Suprapubic skin (tissue), 4 donors: ENCODE measurements around the gene GTSE1. TPM values are rescaled to one million over a fixed set of nuclear protein-coding genes. Genes with fewer than 3 reads are reported as not detected.

ENCODE experiments used
- DNase-seq, 2 donors: peaks; one replicate each; pipeline ENCODE4 v3.0.0-alpha.2; 2019; ENCODE audit warnings: low spot score in 2 of 2
- H3K27ac ChIP-seq: fragments of 200-600 bp; sonication (generic); one replicate; pipeline ENCODE4 v1.5.1; 2019
- H3K27me3 ChIP-seq: fragments of 200-600 bp; sonication (generic); one replicate; pipeline ENCODE4 v1.5.1; 2019
- H3K36me3 ChIP-seq: fragments of 200-600 bp; sonication (generic); one replicate; pipeline ENCODE4 v1.5.1; 2019
- H3K4me1 ChIP-seq: fragments of 200-600 bp; sonication (generic); one replicate; pipeline ENCODE4 v1.5.1; 2019
- H3K4me3 ChIP-seq: fragments of 200-600 bp; sonication (generic); one replicate; pipeline ENCODE4 v1.5.1; 2019; ENCODE audit warnings: mild to moderate bottlenecking
- H3K9me3 ChIP-seq: fragments of 200-600 bp; sonication (generic); one replicate; pipeline ENCODE4 v1.5.1; 2019
- EP300 ChIP-seq: sonication (generic); formaldehyde crosslinking; IDR thresholded peaks from one replicate; pipeline ENCODE4 v1.6.1; 2017; ENCODE audit warnings: antibody characterized with exemption
- POLR2A ChIP-seq, 2 donors: fragments of 450-650 bp; IDR thresholded peaks; one replicate each; pipeline ENCODE4 v1.6.1; 2017; ENCODE audit warnings: antibody characterized with exemption in 2 of 2, mild to moderate bottlenecking in 2 of 2, moderate library complexity in 2 of 2
- POLR2AphosphoS5 ChIP-seq, 3 donors: sonication (generic); formaldehyde crosslinking; IDR thresholded peaks; one replicate each; pipeline ENCODE4 v1.6.1; 2017; ENCODE audit warnings: antibody characterized with exemption in 3 of 3
- WGBS: methylation state at CpG from one replicate; pipeline ENCODE4 v1.1.5; 2018; 5-methylcytosine and 5-hydroxymethylcytosine counted together
- total RNA-seq, 4 donors: library from RNA; depleted of rRNA; stranded (reverse); fragments of >200 nt; gene quantifications; one replicate each; pipeline ENCODE4 v1.1.0, GENCODE V29; 2016
- TF ChIP-seq, protein P1 (sequence below), 2 donors: fragments of 200-600 bp in 1 of 2; fragments of 450-650 bp in 1 of 2; sonication (generic) in 1 of 2; IDR thresholded peaks; one replicate each; pipeline ENCODE4 v1.5.1; 2016 to 2019; ENCODE audit warnings: antibody characterized with exemption in 2 of 2, mild to moderate bottlenecking in 1 of 2, moderate library complexity in 1 of 2

Gene GTSE1
- total RNA-seq, 4 donors from 2014 or later, result 0.76 to 2.2 (median 1.8) TPM

DNA sequence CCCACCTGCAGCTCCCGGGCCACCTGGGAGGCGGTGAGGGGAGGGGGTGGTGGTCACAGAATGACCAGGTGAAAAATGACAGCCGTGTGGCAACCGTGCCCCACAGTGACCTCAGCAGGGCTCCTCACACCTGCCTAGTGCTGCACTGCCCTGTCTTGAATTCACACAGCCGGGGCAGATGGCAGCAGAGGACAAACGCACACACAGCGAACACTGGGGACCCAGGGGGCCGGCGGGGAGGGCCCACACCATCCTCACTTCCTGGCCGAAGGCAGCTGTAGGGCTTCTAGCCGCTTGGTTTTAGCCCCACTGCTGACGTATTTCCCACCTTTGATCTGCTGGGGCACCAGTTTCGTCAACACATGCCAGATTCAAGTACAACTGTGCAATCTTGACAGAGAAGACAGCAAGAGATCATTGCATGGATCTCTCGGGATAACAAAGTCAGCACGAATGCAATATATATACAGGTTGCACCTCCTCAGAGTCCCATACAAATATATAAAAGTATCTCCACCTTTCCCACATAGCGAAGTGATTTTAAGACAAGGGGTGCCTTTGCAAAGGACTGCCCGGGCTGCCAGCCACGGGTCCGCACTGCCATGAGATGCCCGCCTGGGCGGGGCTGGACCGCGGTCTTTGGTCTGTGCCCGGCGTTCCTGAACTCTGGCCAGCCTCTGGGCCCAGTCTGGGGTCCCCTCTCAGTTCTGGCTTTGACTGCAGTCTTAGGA is 65.7 kb downstream of the GTSE1 start:
- WGBS, result 77% methylated on average over 13 of the region's 25 CpGs
- TF ChIP-seq POLR2AphosphoS5 (IDR thresholded peaks at IDR 0.05), result no peak
- no peak for TF ChIP-seq EP300
- TF ChIP-seq POLR2A (IDR thresholded peaks at IDR 0.05), result no peak
- TF ChIP-seq, protein P1, sequence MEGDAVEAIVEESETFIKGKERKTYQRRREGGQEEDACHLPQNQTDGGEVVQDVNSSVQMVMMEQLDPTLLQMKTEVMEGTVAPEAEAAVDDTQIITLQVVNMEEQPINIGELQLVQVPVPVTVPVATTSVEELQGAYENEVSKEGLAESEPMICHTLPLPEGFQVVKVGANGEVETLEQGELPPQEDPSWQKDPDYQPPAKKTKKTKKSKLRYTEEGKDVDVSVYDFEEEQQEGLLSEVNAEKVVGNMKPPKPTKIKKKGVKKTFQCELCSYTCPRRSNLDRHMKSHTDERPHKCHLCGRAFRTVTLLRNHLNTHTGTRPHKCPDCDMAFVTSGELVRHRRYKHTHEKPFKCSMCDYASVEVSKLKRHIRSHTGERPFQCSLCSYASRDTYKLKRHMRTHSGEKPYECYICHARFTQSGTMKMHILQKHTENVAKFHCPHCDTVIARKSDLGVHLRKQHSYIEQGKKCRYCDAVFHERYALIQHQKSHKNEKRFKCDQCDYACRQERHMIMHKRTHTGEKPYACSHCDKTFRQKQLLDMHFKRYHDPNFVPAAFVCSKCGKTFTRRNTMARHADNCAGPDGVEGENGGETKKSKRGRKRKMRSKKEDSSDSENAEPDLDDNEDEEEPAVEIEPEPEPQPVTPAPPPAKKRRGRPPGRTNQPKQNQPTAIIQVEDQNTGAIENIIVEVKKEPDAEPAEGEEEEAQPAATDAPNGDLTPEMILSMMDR (IDR thresholded peaks at IDR 0.05), result no peak
- Histone ChIP-seq H3K4me1 (no peaks in the 10 kb centered on the region), H3K36me3 (peaks cover 48% of the 10 kb centered on the region), H3K27ac (no peak overlapping the region), H3K9me3 (no peaks in the 10 kb centered on the region), H3K27me3 (peaks cover 1% of the 10 kb centered on the region), H3K4me3 (no peak overlapping the region)
- DNase-seq, result no peak

DNA sequence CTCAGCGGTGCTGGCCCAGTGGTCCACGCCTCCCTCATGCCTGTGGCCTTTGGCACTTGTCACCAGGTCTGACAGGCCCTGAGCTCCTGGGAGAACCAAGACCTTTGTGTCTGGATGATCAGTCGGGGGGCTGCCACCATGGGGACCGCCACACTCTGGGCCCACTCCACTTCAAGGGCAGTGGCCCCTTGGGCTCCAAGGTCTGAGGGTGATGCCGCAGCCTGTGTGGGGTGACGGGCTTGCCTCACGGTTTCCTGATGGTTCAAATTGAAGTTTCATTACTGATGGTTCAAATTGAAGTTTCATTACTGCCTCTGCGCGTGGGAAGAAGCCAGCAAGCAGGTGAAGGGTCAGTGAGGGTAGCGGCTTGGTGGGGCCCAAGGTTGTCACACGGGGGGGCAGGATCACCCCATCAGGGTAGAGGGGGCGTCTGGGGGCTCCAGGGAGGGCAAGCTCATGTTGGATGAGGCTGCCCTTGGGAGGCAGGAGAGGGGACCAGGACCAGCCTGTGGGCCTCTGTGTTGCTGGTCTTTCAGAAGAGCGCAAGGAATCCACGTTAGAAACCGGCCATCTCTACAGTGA is 66.4 kb downstream of the GTSE1 start:
- Histone ChIP-seq H3K36me3 (peaks cover 41% of the 10 kb centered on the region), H3K27me3 (peaks cover 3% of the 10 kb centered on the region), H3K9me3 (no peaks in the 10 kb centered on the region), H3K27ac (no peak overlapping the region), H3K4me1 (no peaks in the 10 kb centered on the region), H3K4me3 (no peak overlapping the region)
- no peak for DNase-seq
- TF ChIP-seq, protein P1 (IDR thresholded peaks at IDR 0.05), result no peak
- TF ChIP-seq POLR2A (IDR thresholded peaks at IDR 0.05) (no peak), POLR2AphosphoS5 (IDR thresholded peaks at IDR 0.05) (no peak), EP300 (no peak)
- WGBS, result 89% methylated on average over 5 of the region's 15 CpGs

- H3K27me3 ChIP-seq, result peaks cover 3% of the 10 kb centered on the region
- H3K9me3 ChIP-seq, result no peaks in the 10 kb centered on the region
- no peak for DNase-seq
- H3K36me3 ChIP-seq, result peaks cover 34% of the 10 kb centered on the region
- 100% methylated on average over 2 of the region's 35 CpGs for WGBS
- H3K4me1 ChIP-seq, result no peaks in the 10 kb centered on the region
- no peak overlapping the region for H3K4me3 ChIP-seq
- no peak for TF ChIP-seq EP300
- TF ChIP-seq, protein P1 (IDR thresholded peaks at IDR 0.05), result no peak
- TF ChIP-seq POLR2A (IDR thresholded peaks at IDR 0.05), result no peak
- no peak for TF ChIP-seq POLR2AphosphoS5 (IDR thresholded peaks at IDR 0.05)
- H3K27ac ChIP-seq, result no peak overlapping the region
Observed at GRCh38 chr22:46363611-46364321, 67.1 kb downstream of the GTSE1 start.

GRCh38 chr22:46364341-46365165 is 67.9 kb downstream of the GTSE1 start:
- 100% methylated on average over 2 of the region's 26 CpGs for WGBS
- Histone ChIP-seq H3K4me3 (no peak overlapping the region), H3K9me3 (no peaks in the 10 kb centered on the region), H3K27me3 (peaks cover 3% of the 10 kb centered on the region), H3K27ac (no peak overlapping the region), H3K36me3 (peaks cover 29% of the 10 kb centered on the region), H3K4me1 (no peaks in the 10 kb centered on the region)
- TF ChIP-seq POLR2A (IDR thresholded peaks at IDR 0.05) (no peak), EP300 (no peak), POLR2AphosphoS5 (IDR thresholded peaks at IDR 0.05) (no peak)
- TF ChIP-seq, protein P1 (IDR thresholded peaks at IDR 0.05), result no peak
- no peak for DNase-seq
